ENCODE measurements around the gene TSC2. TPM values are rescaled to one million over a fixed set of nuclear protein-coding genes. Genes with fewer than 3 reads are reported as not detected.

TSC2 gene
- total RNA-seq, 4 donors from 2014 or later = 98.4 to 220 (median 141) TPM

DNA sequence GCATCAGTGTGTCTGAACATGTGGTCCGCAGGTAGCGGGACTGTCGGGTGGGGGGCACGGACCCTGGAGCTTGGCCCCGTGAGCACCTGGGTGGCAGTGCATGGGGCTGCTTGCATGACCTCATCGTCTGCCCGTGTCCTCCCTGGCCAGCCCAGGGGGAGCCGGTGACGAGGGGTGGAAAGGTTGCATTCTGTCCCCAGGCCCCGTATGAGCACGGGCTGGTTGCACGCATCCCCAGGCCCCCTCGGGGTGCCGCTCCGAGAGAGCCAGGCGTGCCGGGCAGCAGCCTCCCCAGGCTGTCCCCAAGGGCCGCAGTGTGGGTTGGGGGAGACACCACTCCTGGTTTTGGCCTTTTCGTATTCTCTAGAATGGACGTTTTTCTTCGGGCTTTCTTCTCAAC, 29.9 kb downstream of the TSC2 start:
- no peak overlapping the region for H3K4me3 ChIP-seq
- H3K27me3 ChIP-seq = no peaks in the 10 kb centered on the region
- H3K36me3 ChIP-seq = peaks cover 0 to 90% (median 0%) of the 10 kb centered on the region in 3 donors
- H3K9me3 ChIP-seq = no peaks in the 10 kb centered on the region
- no peak for TF ChIP-seq POLR2A (IDR thresholded peaks at IDR 0.05)
- TF ChIP-seq, protein P1, sequence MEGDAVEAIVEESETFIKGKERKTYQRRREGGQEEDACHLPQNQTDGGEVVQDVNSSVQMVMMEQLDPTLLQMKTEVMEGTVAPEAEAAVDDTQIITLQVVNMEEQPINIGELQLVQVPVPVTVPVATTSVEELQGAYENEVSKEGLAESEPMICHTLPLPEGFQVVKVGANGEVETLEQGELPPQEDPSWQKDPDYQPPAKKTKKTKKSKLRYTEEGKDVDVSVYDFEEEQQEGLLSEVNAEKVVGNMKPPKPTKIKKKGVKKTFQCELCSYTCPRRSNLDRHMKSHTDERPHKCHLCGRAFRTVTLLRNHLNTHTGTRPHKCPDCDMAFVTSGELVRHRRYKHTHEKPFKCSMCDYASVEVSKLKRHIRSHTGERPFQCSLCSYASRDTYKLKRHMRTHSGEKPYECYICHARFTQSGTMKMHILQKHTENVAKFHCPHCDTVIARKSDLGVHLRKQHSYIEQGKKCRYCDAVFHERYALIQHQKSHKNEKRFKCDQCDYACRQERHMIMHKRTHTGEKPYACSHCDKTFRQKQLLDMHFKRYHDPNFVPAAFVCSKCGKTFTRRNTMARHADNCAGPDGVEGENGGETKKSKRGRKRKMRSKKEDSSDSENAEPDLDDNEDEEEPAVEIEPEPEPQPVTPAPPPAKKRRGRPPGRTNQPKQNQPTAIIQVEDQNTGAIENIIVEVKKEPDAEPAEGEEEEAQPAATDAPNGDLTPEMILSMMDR (IDR thresholded peaks at IDR 0.05) = no peak
- peaks cover 0 to 11% (median 0%) of the 10 kb centered on the region in 4 donors for H3K4me1 ChIP-seq
- H3K27ac ChIP-seq = no peak overlapping the region
- no peak for DNase-seq

DNA sequence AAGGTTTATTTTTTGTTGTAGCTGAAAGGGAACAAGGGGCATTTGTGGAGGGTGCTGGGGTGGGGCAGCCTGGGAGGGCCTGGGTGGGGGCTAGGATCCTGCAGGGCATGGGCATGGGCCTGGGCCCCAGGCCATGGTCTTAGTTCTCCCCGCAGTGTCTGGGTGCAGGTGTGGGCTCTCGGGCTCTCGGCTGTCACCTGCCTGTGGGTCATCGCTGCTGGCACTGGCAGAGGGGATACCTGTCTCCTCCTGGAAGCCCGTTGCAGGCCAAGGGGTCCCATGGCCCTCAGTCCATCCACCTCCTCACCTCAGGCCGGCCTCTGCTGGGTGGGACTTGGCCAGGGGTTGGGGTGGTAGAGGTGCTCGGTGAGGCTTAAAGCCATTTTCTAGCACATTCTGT, 30.3 kb downstream of the TSC2 start:
- Histone ChIP-seq H3K27me3 (no peaks in the 10 kb centered on the region), H3K27ac (no peak overlapping the region), H3K9me3 (no peaks in the 10 kb centered on the region), H3K4me3 (no peak overlapping the region), H3K4me1 (peaks cover 0 to 15% (median 0%) of the 10 kb centered on the region in 4 donors), H3K36me3 (peaks cover 0 to 86% (median 0%) of the 10 kb centered on the region in 3 donors)
- DNase-seq = no peak
- TF ChIP-seq, protein P1 (IDR thresholded peaks at IDR 0.05) = no peak
- TF ChIP-seq POLR2A (IDR thresholded peaks at IDR 0.05) = no peak

DNA sequence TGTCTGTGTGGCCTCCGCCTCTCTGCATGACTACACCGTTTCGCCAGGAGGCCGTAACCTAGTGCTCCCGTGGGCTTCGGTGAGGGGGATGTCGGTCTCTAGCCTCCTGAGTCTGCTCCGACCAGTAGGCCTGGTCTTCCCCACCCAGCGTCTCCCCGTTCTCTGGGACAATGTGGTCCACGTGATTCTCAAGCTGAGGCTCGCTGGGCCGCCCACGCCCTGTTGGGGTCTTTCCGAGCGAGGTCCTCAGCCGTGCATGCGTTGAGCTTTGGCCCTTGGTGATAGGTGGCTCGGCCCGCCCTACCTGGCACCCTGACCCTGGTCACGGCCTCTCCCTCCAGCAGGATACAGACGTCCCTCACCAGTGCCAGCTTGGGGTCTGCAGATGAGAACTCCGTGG, 30.9 kb downstream of the TSC2 start:
- peaks cover 0 to 86% (median 0%) of the 10 kb centered on the region in 3 donors for H3K36me3 ChIP-seq

DNA sequence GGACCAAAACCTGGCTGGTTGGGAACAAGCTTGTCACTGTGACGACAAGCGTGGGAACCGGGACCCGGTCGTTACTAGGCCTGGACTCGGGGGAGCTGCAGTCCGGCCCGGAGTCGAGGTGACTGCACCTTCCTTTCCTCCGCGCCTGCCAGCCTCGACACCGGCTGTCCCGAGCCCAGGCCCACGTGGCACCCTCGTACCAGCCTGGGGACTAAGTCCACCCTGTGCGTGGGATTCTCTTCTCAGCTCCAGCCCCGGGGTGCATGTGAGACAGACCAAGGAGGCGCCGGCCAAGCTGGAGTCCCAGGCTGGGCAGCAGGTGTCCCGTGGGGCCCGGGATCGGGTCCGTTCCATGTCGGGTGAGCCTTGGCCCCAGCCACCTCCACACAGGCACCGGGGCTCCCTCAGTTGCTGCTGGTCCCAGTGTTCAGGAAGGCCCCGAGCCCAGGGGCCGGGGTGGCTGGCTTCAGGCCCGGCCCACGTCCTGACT, 31.6 kb downstream of the TSC2 start:
- H3K4me1 ChIP-seq = peaks cover 0 to 20% (median 0%) of the 10 kb centered on the region in 4 donors
- H3K4me3 ChIP-seq = no peak overlapping the region
- H3K27me3 ChIP-seq = no peaks in the 10 kb centered on the region
- H3K9me3 ChIP-seq = no peaks in the 10 kb centered on the region
- no peak overlapping the region for H3K27ac ChIP-seq
- TF ChIP-seq, protein P1 (IDR thresholded peaks at IDR 0.05) = no peak
- TF ChIP-seq POLR2A (IDR thresholded peaks at IDR 0.05) = no peak
- DNase-seq = no peak
- peaks cover 0 to 86% (median 0%) of the 10 kb centered on the region in 3 donors for H3K36me3 ChIP-seq

More for the DNA sequence above, 30.9 kb downstream of the TSC2 start:
- Histone ChIP-seq H3K4me1 (peaks cover 0 to 20% (median 0%) of the 10 kb centered on the region in 4 donors), H3K9me3 (no peaks in the 10 kb centered on the region), H3K27me3 (no peaks in the 10 kb centered on the region), H3K27ac (no peak overlapping the region), H3K4me3 (no peak overlapping the region)
- no peak for TF ChIP-seq POLR2A (IDR thresholded peaks at IDR 0.05)
- TF ChIP-seq, protein P1 (IDR thresholded peaks at IDR 0.05) = no peak
- no peak for DNase-seq

DNA sequence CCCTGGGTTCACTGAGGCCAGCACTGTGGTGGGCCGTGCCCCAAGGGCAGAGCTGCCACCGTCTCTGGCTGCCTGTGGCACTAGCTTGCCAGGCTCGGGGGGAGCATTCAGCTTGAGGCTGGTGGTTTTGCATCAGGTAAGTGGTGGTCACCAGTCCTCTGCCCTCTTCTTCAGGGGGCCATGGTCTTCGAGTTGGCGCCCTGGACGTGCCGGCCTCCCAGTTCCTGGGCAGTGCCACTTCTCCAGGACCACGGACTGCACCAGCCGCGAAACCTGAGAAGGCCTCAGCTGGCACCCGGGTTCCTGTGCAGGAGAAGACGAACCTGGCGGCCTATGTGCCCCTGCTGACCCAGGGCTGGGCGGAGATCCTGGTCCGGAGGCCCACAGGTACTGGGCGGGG, 32.2 kb downstream of the TSC2 start:
- Histone ChIP-seq H3K27me3 (no peaks in the 10 kb centered on the region), H3K4me3 (no peak overlapping the region), H3K9me3 (no peaks in the 10 kb centered on the region), H3K4me1 (peaks cover 0 to 20% (median 0%) of the 10 kb centered on the region in 4 donors), H3K27ac (no peak overlapping the region), H3K36me3 (peaks cover 0 to 87% (median 0%) of the 10 kb centered on the region in 3 donors)
- no peak for TF ChIP-seq POLR2A (IDR thresholded peaks at IDR 0.05)
- TF ChIP-seq, protein P1 (IDR thresholded peaks at IDR 0.05) = no peak
- no peak for DNase-seq

All from Peyer's patch (tissue), 4 donors.